ENCODE measurements around the gene CRADD.
A peak's percentile ranks its signal among the peaks of the same experiment; 100 is the strongest.
"Not testable (repeated sequence)": the region's sequence is repeated elsewhere in the genome, so short reads cannot be mapped to it uniquely, and the experiment has no call there.

Gene CRADD

DNA sequence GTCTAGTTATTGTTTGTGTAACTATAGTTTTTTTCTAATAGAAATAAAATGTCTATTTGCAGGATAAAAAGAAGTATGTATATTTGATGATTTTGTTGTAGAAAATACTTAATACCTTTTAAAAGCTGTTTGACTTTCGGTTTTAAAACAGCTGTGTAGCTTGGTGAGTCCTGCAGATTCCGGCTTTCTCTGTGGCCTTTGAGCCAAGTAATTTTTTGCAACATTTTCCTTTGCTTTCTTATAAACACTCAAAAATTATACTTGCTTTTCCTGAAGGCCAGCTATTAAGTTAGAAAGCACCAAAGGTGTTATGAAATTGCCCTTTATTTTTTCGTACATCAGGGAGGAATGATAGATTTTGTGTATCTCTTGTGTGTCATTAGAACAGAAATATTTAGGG, 63.6 kb downstream of the CRADD start:
- no peak for DNase-seq

DNA sequence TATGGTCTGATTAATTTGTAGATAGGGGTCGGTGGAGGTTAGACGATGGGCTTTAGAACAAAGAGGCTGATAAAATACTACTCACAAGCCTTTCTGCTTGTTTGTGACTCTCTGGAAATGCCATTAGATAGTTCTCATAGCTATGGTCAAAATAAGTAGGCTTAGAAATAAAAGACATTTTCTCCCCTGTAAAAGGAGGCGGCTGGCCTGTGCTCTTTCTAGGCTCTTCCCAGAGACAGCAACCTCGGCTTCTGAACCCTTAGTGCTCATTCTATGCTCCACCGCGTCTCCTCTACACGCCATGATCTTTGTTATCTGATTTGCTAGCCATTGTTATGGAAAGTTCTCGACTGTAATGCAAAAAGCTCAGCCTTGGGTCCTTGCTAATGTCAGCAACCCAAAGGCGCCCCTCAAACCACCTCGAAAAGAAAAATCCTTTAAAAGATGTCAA, 64.5 kb downstream of the CRADD start:
- no peak for DNase-seq

DNA sequence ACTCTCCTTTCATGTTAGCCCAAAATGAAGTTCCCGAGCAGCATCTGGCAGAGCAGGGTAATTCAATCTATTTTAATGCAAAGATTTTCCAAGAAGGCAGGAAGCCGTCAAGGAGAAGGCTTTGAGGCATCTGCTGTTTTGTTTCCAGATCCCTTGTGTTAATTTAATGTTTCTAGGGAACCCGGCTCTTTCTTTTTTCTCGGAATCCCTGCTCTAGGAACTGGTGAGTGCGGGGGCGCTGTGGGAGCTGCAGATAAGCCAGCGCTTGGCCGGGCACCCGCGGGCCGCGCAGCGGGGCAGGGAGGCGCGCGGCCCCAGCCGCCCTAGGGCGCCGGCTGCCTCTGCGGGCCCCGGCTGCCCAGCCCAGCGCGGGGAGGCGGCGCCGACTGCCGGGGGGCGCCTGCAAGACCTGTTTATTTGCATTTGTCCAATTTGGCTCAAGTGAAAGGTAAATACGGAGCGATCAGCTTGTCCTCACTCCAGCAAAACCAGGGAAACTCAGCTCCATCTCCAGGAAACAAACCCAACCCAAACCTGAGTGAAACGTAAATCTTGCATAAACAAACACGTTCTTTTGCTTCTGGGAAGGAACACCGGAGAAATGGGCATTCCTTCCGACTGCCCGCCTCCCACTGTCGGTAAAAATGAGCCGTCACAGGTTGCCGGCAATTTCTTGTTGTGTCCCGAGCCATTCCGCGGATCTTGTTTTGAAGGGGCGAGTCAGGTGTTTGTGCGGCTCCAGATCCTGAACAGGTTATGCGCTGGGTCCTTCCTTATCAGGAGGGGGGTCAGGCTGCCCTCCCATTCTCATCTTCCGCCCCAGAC, 65.1 kb downstream of the CRADD start:
- DNase-seq: peak; percentile 26

DNA sequence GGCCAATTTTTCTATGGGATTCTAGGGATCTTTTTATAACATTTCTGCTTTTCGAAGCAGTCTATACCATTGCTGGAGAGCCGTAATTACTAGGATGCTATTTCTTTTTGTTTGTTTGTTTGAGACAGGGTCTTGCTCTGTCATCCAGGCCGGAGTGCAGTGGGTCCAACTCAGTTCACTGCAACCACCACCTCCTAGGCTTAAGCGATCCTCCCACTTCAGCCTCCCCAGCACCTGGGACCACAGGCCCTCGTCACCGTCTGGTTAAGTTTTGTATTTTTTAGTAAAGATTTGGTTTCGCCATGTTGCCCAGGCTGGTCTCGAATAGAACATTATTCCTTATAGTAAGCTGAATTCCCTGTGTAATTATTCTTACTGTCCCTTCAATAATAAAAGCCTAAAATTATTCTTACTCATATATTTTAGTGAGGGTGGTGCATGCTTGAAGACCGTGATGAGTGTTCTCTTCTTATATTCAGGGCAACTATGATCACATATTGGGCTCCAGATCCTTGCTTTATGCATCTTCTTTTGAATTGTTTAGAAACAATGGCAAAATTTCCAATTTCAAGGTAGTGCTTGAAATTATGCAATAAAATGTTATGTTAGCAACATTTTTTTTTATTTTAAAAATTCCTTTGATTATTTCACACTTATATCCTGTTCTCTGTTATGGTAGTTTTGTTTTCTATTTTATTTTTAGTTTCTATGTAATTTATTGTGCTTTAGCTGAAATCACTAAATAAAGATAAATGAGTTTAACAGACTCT, 66.2 kb downstream of the CRADD start:
- no peak for DNase-seq

DNA sequence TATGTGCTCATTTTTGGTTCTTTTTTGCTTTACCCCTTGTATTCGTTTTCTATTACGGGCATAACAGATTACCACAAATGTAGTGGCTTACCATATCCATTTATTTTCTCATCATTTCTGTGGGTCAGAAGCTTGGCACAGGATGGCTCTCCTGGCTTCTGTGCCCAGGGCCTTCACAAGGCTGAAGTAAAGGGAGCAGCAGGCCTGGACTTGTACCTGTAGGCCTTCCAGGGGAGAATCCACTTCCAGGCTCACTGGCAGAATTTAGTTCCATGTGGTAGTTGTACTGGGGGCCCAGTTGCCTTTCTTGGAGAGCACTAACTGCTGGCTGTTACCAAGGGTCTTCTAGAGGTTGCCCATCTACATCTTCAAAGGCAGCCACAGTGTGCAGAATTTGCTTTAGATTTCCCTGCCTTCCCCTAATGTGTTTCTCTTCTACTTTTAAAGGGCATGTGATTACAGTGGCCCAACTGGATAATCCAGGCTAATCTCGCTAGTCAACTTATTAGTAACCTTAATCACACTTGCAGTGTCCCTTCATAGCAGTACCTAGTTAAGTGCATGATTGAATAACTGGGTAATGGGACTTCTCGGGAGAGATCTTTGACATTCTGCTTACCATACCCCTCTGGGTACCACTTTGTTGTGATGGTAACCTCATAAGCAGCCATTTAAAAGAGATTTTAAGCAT, 67.0 kb downstream of the CRADD start:
- no peak for DNase-seq

DNA sequence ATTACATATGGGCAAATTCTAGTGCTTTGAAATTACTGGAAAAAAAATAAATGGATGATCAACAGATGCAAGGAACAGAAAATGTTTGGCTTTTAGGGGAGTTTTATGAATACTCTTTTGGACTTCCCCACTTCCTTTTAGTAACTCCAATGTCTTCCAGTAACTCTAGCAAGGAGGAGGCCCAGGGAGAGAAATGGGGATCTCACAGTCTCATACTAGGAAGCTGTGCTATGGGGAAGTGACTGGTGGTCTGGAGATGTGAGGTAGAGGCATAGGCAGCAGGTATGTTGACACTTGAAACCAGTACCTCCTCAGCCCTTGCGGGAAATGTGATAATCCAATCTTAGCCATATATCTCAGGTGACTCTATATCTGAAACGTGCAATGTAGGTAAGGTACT, 68.1 kb downstream of the CRADD start:
- no peak for DNase-seq

DNA sequence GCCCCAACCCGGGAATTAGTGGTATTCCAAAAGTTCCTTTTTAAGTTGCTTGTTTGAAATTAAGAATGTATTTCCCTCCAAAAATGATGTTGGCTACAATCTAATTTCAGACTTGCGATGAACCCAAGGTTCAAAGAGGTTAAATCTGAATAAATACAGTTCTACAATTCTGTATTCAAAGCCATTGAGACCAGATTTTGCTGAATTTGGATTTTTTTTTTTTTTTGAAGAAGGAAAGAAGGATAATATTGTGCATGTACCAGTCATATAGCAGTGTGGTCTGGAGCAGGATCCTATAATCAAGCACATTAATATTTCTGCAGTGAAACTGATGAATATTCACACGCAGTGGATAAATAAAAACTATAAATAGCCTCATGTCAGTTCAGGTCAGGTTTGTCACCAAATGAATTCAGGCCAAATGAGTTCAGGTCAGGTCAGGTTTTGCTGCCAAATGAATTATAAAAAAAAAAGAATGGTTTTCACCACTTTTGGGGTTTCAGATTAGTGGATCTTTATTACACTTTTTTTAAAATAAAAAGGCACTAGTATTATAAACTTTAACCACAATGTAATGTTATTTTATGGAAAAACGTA, 69.5 kb downstream of the CRADD start:
- DNase-seq: no peak

DNA sequence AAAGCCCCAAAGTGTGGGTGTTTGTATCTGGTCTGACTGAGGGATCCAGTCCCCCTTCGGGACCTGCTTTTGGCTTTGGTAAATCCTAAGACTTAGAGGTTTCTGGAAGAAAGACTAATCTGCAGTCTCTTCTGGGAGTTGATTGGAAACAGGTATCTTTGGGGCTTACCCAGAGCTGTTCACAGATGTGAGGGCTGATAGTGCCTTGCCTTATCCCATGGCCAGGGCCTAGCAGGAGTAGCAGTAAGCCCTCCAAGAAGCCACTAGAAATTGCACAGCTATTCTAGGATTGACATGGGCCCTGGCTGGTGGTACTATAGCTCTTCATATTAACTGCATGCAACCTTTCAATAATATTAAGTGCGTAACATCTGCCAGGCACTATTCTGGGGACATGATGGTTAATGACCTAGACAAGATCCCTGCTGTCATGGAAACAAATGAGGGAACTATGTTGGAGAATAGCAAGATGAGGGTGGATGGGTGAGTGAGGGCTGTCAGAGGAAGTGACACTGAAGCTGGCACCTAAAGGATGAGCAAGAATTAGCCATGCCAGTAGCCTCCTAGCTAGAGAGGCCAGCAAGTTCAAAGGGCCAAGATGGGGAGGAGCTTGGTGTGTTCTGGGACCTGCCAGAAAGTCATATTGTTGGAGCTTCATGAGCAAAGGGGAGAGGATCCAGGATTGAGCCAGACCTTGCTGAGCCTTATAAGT, 71.7 kb downstream of the CRADD start:
- DNase-seq: no peak

DNA sequence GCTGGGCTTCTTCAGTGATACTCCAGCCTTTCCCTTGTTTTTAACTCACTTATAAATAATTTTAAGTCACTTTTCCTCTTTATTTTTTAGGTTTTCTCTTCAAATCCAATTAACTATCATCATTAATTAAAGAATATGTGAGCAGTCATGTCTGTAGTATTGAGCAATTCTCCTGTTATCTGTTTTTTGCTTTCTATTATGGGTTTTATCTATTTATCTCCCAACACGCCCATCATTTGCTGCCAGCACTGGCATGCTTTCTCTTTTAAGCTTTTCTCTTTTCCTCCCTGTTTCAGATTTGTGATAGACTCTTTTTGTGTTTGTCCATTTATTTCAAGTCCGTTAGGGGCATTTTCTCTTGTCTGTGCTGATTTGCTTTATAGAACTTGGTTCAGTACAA, 72.3 kb downstream of the CRADD start:
- no peak for DNase-seq

DNA sequence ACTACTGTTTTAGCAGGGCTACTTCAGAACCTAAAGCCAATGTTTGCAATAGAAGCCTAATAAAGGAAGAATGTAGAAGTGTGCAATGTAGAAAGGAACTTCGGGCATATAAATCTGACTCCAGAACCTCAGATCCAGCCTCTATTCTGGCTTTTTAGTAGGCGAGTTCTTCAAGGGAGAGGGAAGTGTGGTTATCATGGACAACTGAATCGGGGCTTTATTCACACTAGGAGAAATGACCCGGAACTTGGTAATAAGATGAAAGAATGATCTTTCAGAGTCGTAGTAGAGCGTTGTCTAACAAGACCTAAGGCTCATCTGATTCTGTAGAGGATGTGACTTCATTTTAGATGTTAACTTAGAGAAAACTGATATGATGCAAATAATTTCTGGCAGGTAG, 72.9 kb downstream of the CRADD start:
- no peak for DNase-seq

DNA sequence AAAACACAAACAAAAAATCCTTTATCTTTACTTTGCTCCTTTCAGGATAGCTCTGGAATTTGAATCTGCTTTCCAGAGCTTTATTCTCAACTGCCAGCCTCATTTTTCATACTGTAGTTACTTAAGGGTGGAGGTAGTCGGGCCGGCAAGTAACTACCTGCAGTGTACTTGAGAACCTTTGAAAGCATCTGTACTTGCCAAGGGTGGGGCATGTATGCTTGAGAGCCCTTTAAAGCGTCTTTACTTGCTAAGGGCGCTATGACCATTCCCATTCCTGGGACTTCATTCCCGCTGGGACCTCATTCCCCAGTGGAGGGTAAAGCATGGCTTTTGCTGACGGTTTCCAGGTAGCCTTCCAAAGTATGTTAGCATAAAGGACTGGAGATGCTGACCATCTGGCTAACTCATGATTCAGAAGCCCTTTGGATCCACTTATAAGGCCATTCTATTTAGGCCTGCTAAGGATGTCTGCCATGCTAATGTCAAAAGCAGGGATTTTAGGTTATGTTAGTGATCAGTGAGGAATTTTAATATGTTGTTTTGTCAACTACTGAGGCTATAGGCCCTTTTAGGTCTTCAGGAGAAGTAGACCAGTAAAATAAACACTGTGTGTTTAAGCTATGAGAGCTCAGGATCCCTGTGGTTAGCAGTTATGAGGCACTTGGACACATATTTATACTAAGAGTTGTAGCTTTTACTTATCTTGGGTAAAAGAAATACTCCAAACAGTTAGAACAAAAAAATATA, 74.9 kb downstream of the CRADD start:
- DNase-seq: no peak

DNA sequence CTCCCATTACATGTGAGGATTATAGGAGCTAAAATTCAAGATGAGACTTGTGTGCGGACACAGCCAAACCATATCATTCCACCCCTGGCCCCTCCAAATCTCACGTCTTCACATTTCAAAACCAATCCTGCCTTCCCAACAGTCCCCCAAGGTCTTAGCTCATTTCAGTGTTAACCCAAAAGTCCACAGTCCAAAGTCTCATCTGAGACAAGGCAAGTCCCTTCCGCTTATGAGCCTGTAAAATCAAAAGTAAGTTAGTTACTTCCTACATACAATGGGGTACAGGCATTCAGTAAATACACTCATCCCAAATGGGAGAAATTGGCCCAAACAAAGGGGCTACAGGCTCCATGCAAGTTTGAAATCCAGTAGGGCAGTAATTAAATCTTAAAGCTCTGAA, 76.1 kb downstream of the CRADD start:
- DNase-seq: no peak

DNA sequence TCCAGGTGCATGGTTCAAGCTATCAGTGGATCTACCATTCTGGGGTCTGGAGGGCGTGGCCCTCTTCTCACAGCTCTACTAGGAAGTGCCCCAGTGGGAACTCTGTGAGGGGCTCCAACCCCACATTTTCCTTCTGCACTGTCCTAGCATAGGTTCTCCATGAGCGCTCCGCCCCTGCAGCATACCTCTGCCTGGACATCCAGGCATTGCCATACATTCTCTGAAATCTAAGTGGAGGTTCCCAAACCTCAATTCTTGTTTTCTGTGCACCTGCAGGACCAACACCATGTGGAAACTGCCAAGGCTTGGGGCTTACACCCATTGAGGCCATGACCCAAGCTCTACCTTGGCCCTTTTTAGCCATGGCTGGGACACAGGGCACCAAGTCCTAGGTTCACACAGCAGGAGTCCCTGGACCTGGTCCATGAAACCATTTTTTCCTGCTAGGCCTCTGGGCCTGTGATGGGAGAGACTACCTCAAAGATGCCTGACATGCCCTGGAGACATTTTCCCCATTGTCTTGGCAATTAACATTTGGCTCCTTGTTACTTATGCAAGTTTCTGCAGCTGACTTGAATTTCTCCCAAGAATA, 76.8 kb downstream of the CRADD start:
- DNase-seq: no peak

DNA sequence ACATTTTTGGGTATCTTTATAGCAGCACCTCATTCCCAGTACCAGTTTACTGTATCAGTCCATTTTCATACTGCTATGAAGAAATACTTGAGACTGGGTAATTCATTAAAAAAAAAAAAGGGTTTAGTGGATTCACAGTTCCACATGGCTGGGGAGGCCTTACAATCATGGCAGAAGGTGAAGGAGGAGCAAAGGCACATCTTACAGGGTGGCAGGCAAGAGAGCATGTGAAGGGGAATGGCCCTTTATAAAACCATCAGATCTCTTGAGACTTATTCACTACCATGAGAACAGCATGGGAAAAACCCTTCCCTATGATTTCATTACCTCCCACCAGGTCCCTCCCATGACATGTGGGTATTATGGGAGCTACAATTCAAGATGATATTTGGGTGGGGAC, 77.7 kb downstream of the CRADD start:
- not testable (repeated sequence) for DNase-seq

DNA sequence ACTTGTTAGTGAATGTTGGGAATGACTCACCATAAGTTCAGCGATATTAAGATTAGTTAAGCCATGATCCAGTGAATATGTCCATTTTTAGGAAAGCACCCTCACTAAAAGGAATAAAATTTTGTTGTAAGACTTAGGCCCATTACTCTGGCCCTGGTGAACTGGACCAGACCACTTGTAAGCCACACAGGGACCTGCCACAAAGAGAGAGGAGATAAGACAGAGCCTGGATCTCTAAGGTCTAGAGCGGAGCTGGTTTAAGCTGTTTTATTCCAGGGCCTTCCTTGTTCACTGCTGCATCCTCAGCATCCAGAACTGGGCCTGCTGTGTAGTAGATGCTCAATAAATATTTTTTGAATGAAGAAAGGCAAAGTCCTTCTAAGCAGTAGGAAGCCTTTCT, 79.1 kb downstream of the CRADD start:
- no peak for DNase-seq

DNA sequence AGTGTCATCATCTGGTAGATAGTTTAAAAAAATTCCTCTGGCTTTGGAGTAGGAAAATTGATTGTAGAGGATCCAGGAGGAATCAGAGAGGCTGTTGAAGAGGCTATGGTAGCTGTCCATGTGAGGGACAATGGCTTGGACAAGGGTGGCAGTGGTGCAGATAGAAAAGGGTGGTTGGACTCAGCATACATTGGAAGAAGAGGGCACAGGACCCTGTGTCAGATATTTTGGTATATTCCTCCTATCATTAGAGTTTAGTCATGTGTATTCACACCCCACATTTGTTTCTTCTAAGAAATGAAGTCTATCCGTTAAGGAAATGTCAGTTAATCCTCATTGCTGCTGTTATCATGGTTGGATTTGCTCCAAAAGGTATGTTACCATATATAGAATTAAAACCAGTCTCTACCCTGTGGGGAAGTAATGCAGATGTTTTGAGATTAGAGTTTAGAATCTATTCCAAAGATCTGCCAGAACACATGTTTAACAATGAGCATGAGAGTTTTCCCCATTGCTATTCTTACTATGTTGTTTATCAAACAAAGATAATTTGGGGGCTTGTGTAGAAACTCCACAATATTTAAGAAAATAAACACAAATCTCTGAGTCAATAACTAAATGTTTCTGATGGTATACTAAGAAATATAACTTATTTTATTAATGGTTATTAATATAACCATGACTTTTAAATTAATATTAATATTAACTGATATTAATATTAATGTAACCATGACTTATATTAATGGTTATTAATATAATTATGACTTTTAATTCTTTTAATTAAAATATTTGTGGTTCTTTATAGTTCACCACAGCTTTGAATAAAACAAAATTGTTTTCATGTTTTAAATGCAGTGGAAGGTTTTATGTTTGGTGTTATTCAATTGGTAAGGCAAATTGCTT, 80.9 kb downstream of the CRADD start:
- DNase-seq: no peak

DNA sequence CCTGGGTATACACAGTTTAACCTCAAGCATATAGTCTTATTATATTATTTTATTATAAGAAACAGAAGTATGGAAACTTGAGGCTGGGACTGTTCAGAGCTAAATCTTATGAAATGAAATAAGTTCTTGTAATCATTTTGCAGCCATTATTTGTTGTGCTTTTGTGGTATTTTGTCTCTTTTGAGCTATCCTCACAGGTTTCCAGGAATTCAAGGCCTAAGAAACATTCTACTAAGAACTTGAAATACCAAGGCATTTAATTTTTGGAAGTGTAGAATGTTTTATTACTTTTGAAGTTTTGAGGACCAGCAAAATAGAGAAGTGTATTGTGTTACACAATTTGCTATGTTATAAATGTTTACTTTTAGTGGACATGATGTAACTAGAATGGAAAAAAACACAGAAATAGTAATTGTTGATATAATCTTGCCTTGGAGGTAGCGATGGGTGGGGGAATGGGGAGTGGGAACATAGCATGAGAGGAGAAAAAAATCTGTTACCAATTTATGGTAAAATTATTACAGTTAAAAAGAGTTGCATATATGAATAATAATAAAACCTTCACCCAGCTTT, 81.7 kb downstream of the CRADD start:
- DNase-seq: no peak

DNA sequence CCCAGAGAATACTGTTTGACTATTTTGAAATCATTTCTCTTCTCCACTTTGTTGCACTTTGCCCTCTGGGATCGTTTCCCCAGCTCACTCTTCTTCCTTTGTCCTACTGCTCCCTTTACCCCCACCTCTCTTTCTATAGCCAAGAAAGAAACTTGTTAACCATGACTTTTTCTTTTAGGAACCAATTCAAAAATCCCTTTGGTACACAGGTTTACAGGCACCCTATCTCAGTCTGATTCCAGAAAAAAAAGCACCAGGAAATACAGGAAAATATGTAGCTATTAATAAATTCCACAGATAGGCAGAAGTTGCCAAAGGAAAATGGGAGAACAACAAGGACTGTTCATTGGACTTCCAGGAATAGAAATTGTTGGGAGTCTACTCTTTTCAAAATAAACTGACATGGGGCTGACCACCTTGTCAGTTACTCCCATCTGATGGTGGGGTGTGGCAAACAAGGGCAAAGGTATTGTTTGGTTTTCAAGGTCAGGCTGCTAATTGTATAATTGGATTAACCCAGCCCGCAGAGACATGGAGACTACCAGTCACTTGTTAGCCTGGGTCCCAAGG, 82.4 kb downstream of the CRADD start:
- no peak for DNase-seq

DNA sequence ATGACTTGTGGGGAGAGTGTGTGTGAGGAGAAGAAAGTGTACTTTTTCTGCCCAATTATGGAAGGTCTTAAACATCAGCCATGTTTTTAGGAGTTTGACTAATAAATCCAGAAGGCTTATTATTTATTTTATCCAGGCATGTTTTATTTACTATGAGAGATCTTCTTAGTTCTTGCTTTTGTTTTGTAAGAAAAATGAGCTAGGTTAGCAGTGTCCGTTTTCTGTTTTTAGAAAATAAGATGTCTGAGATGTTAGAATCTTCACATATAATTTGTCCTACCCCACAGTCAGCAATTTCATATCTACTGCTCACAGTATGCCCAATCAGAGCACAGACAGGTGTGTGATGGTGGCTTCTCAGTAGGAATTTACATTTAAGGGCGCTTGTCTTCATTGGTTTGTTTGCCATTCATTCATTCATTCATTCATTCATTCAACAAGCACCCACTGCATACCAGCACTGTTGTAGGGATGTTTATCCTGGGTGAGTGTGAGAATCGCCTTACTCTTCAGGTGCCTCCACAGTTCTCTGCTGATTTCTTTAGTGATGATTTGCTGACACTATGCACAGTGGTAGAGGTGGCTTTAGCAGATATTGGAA, 83.2 kb downstream of the CRADD start:
- no peak for DNase-seq
